ENCODE measurements around the gene DUSP6. TPM values are rescaled to one million over a fixed set of nuclear protein-coding genes. Genes with fewer than 3 reads are reported as not detected.

The DUSP6 gene
- total RNA-seq, 5 donors from 2014 or later (not counting 1 experiment from before 2014, with no cell fraction given) = 2.7 to 13.7 (median 3.1) TPM

- CTCF ChIA-PET = interaction anchor here in 1 of 2 donors (0.8 kb wide), 1 partner anchor 353 kb away, joined by 3 read pairs; no protein-coding TSS in a partner anchor
- H3K27me3 ChIP-seq (replicated peaks in 1 of 2; ENCODE audit: control insufficient read depth in 2 of 2, extremely low read depth in 1 of 2, insufficient read depth in 2 of 2, low read length in 1 of 2) = no peaks in the 10 kb centered on the region
Observed at GRCh38 chr12:89350260-89350629, 2.1 kb downstream of the DUSP6 start.

GRCh38 chr12:89349814-89350213 is 2.5 kb downstream of the DUSP6 start:
- H3K4me3 ChIP-seq (ENCODE audit: control insufficient read depth in 1 of 2, extremely low read depth in 1 of 2, low read length in 1 of 2) = no peak overlapping the region
- H3K27me3 ChIP-seq (replicated peaks in 1 of 2; ENCODE audit: control insufficient read depth in 2 of 2, extremely low read depth in 1 of 2, insufficient read depth in 2 of 2, low read length in 1 of 2) = no peaks in the 10 kb centered on the region
- no peaks in the 10 kb centered on the region for H3K9me3 ChIP-seq
- no peak overlapping the region for H3K27ac ChIP-seq (ENCODE audit: low read length)
- Mint-ChIP-seq H3K4me1 (peaks cover 60 to 79% (median 60%) of the 10 kb centered on the region in 3 donors), H3K27ac (no peak overlapping the region), H3K9me3 (no peaks in the 10 kb centered on the region), H3K27me3 (no peaks in the 10 kb centered on the region), H3K4me3 (peak overlapping the region in 1 of 3 donors; percentile 87), H3K36me3 (no peaks in the 10 kb centered on the region)
- ChIA-PET POLR2A (no interaction called here), CTCF (no interaction called here)
- DNase-seq (no peak), ATAC-seq (replicated peaks in 1 of 4) (no peak)
- no CpG with 5 or more reads among the region's 6 CpGs for WGBS (ENCODE audit: insufficient coverage)
- peaks cover 13 to 59% of the 10 kb centered on the region in 2 experiments for H3K4me1 ChIP-seq (ENCODE audit: control insufficient read depth in 1 of 2, extremely low read depth in 1 of 2, insufficient read depth in 2 of 2, low read length in 2 of 2)
- no peaks in the 10 kb centered on the region for H3K36me3 ChIP-seq (ENCODE audit: control insufficient read depth in 2 of 2, extremely low read depth in 1 of 2, insufficient read depth in 1 of 2, low read length in 1 of 2)

More at GRCh38 chr12:89350260-89350629, 2.1 kb downstream of the DUSP6 start:
- Mint-ChIP-seq H3K4me3 (peak overlapping the region; percentile 84 to 88 (median 87)), H3K4me1 (peaks cover 63 to 81% (median 63%) of the 10 kb centered on the region in 3 donors), H3K36me3 (no peaks in the 10 kb centered on the region), H3K27ac (no peak overlapping the region), H3K9me3 (no peaks in the 10 kb centered on the region), H3K27me3 (no peaks in the 10 kb centered on the region)
- Histone ChIP-seq H3K4me1 (ENCODE audit: control insufficient read depth in 1 of 2, extremely low read depth in 1 of 2, insufficient read depth in 2 of 2, low read length in 2 of 2) (peaks cover 15 to 63% of the 10 kb centered on the region in 2 experiments), H3K36me3 (ENCODE audit: control insufficient read depth in 2 of 2, extremely low read depth in 1 of 2, insufficient read depth in 1 of 2, low read length in 1 of 2) (no peaks in the 10 kb centered on the region), H3K9me3 (no peaks in the 10 kb centered on the region), H3K27ac (ENCODE audit: low read length) (no peak overlapping the region), H3K4me3 (ENCODE audit: control insufficient read depth in 1 of 2, extremely low read depth in 1 of 2, low read length in 1 of 2) (peak overlapping the region in 1 of 2 donors; percentile 77)
- WGBS (ENCODE audit: insufficient coverage) = 74% methylated on average over 6 of the region's 7 CpGs
- no peak for DNase-seq
- POLR2A ChIA-PET = no interaction called here
- no peak for ATAC-seq (replicated peaks in 1 of 4)

GRCh38 chr12:89348894-89349699 is 3.2 kb downstream of the DUSP6 start:
- no peaks in the 10 kb centered on the region for H3K9me3 ChIP-seq
- ChIA-PET CTCF (no interaction called here), POLR2A (no interaction called here)
- Mint-ChIP-seq H3K27me3 (no peaks in the 10 kb centered on the region), H3K36me3 (no peaks in the 10 kb centered on the region), H3K4me1 (peaks cover 54 to 76% (median 54%) of the 10 kb centered on the region in 3 donors), H3K9me3 (no peaks in the 10 kb centered on the region), H3K4me3 (peak overlapping the region in 1 of 3 donors; percentile 87), H3K27ac (no peak overlapping the region)
- peaks cover 8 to 52% of the 10 kb centered on the region in 2 experiments for H3K4me1 ChIP-seq (ENCODE audit: control insufficient read depth in 1 of 2, extremely low read depth in 1 of 2, insufficient read depth in 2 of 2, low read length in 2 of 2)
- no peaks in the 10 kb centered on the region for H3K27me3 ChIP-seq (replicated peaks in 1 of 2; ENCODE audit: control insufficient read depth in 2 of 2, extremely low read depth in 1 of 2, insufficient read depth in 2 of 2, low read length in 1 of 2)
- WGBS (ENCODE audit: insufficient coverage) = 94% methylated on average over 7 of the region's 10 CpGs
- no peak for DNase-seq
- H3K27ac ChIP-seq (ENCODE audit: low read length) = no peak overlapping the region
- no peaks in the 10 kb centered on the region for H3K36me3 ChIP-seq (ENCODE audit: control insufficient read depth in 2 of 2, extremely low read depth in 1 of 2, insufficient read depth in 1 of 2, low read length in 1 of 2)
- H3K4me3 ChIP-seq (ENCODE audit: control insufficient read depth in 1 of 2, extremely low read depth in 1 of 2, low read length in 1 of 2) = no peak overlapping the region
- no peak for ATAC-seq (replicated peaks in 1 of 4)

GRCh38 chr12:89347325-89347829 is 4.9 kb downstream of the DUSP6 start:
- ChIA-PET POLR2A (interaction anchor here in 1 of 2 donors (0.5 kb wide), 1 partner anchor 44 kb away, joined by 3 read pairs; no protein-coding TSS in a partner anchor), CTCF (interaction anchor here (0.7 to 1.0 kb wide), 3 partner anchors 9 to 330 kb away, joined by 3 read pairs; no protein-coding TSS in a partner anchor)
- H3K27me3 ChIP-seq (replicated peaks in 1 of 2; ENCODE audit: control insufficient read depth in 2 of 2, extremely low read depth in 1 of 2, insufficient read depth in 2 of 2, low read length in 1 of 2) = no peaks in the 10 kb centered on the region
- H3K4me3 Mint-ChIP-seq = no peak overlapping the region
- peaks cover 5 to 39% of the 10 kb centered on the region in 2 experiments for H3K4me1 ChIP-seq (ENCODE audit: control insufficient read depth in 1 of 2, extremely low read depth in 1 of 2, insufficient read depth in 2 of 2, low read length in 2 of 2)
- DNase-seq (no peak), ATAC-seq (replicated peaks in 1 of 4) (no peak)
- H3K27ac Mint-ChIP-seq = no peak overlapping the region
- H3K27ac ChIP-seq (ENCODE audit: low read length) = no peak overlapping the region
- no peak overlapping the region for H3K4me3 ChIP-seq (ENCODE audit: control insufficient read depth in 1 of 2, extremely low read depth in 1 of 2, low read length in 1 of 2)
- WGBS (ENCODE audit: insufficient coverage) = 80% methylated on average over 1 of the region's 3 CpGs
- H3K4me1 Mint-ChIP-seq = peaks cover 45 to 68% (median 52%) of the 10 kb centered on the region in 3 donors
- no peaks in the 10 kb centered on the region for H3K36me3 Mint-ChIP-seq
- no peaks in the 10 kb centered on the region for H3K27me3 Mint-ChIP-seq
- H3K9me3 ChIP-seq = no peaks in the 10 kb centered on the region
- H3K36me3 ChIP-seq (ENCODE audit: control insufficient read depth in 2 of 2, extremely low read depth in 1 of 2, insufficient read depth in 1 of 2, low read length in 1 of 2) = no peaks in the 10 kb centered on the region
- no peaks in the 10 kb centered on the region for H3K9me3 Mint-ChIP-seq

GRCh38 chr12:89346741-89347324 is 5.5 kb downstream of the DUSP6 start:
- H3K27me3 ChIP-seq (replicated peaks in 1 of 2; ENCODE audit: control insufficient read depth in 2 of 2, extremely low read depth in 1 of 2, insufficient read depth in 2 of 2, low read length in 1 of 2) = no peaks in the 10 kb centered on the region
- DNase-seq (no peak), ATAC-seq (replicated peaks in 1 of 4) (no peak)
- H3K9me3 Mint-ChIP-seq = no peaks in the 10 kb centered on the region
- H3K36me3 Mint-ChIP-seq = no peaks in the 10 kb centered on the region
- ChIA-PET CTCF (interaction anchor here (0.6 to 1.0 kb wide), 9 partner anchors 8 to 428 kb away, joined by 3 read pairs; no protein-coding TSS in a partner anchor), POLR2A (interaction anchor here in 1 of 2 donors (0.6 kb wide), 2 partner anchors 18 to 177 kb away, joined by 5 to 8 read pairs; no protein-coding TSS in a partner anchor)
- peak overlapping the region; percentile 58 to 76 (median 69) for H3K4me3 Mint-ChIP-seq
- 57% methylated on average over 2 of the region's 8 CpGs for WGBS (ENCODE audit: insufficient coverage)
- H3K27me3 Mint-ChIP-seq = no peaks in the 10 kb centered on the region
- H3K36me3 ChIP-seq (ENCODE audit: control insufficient read depth in 2 of 2, extremely low read depth in 1 of 2, insufficient read depth in 1 of 2, low read length in 1 of 2) = no peaks in the 10 kb centered on the region
- H3K9me3 ChIP-seq = no peaks in the 10 kb centered on the region
- H3K4me1 ChIP-seq (ENCODE audit: control insufficient read depth in 1 of 2, extremely low read depth in 1 of 2, insufficient read depth in 2 of 2, low read length in 2 of 2) = peaks cover 5 to 33% of the 10 kb centered on the region in 2 experiments
- no peak overlapping the region for H3K27ac ChIP-seq (ENCODE audit: low read length)
- peak overlapping the region in 1 of 2 donors; percentile 10 for H3K27ac Mint-ChIP-seq
- H3K4me3 ChIP-seq (ENCODE audit: control insufficient read depth in 1 of 2, extremely low read depth in 1 of 2, low read length in 1 of 2) = peak overlapping the region in 1 of 2 donors; percentile 4
- H3K4me1 Mint-ChIP-seq = peaks cover 40 to 64% (median 46%) of the 10 kb centered on the region in 3 donors

Data from T-cell (primary cell).